Dermis microvascular lymphatic vessel endothelial cell (primary cell): ENCODE measurements around the gene EML6. TPM values are rescaled to one million over a fixed set of nuclear protein-coding genes. Genes with fewer than 3 reads are reported as not detected.
A peak's percentile ranks its signal among the peaks of the same experiment; 100 is the strongest.

Source experiments
- DNase-seq, 2 donors: peaks; one replicate each; pipeline versions ENCODE4 v3.0.0 to v3.0.0-alpha.2; 2010; ENCODE audit warnings: low read depth in 2 of 2
- total RNA-seq: library from RNA; depleted of rRNA; stranded (reverse); fragments of >200 nt; gene quantifications from 2 replicates; pipeline ENCODE4 v1.2.1, GENCODE V29; 2014

Gene EML6
- total RNA-seq, 1 donor from 2014 or later: 0.77 TPM

GRCh38 chr2:54706622-54707021 lies 16.8 kb upstream of the EML6 start:
- no peak for DNase-seq

GRCh38 chr2:54708584-54709335 lies 14.7 kb upstream of the EML6 start:
- DNase-seq: peak in 1 of 2 donors; percentile 28

- peak in 1 of 2 donors; percentile 18 for DNase-seq
Measured at GRCh38 chr2:54709336-54709809, 14.1 kb upstream of the EML6 start.

- no peak for DNase-seq
Measured at GRCh38 chr2:54710216-54710615, 13.2 kb upstream of the EML6 start.

GRCh38 chr2:54712516-54712915 lies 10.9 kb upstream of the EML6 start:
- DNase-seq: no peak

- no peak for DNase-seq
Measured at GRCh38 chr2:54714996-54715395, 8.5 kb upstream of the EML6 start.

GRCh38 chr2:54716375-54716774 lies 7.1 kb upstream of the EML6 start:
- no peak for DNase-seq

- no peak for DNase-seq
Measured at GRCh38 chr2:54720563-54720962, 2.9 kb upstream of the EML6 start.

GRCh38 chr2:54722641-54723040 lies 821 bp upstream of the EML6 start:
- DNase-seq: no peak

- DNase-seq: peak in 1 of 2 donors; percentile 33
Measured at GRCh38 chr2:54723996-54724559, 616 bp downstream of the EML6 start.

GRCh38 chr2:54724560-54725342 lies 1.3 kb downstream of the EML6 start:
- DNase-seq: peak in 1 of 2 donors; percentile 28

- no peak for DNase-seq
Measured at GRCh38 chr2:54725343-54726099, 2.1 kb downstream of the EML6 start.

- no peak for DNase-seq
Measured at GRCh38 chr2:54726431-54726830, 3.0 kb downstream of the EML6 start.

GRCh38 chr2:54726940-54727339 lies 3.5 kb downstream of the EML6 start:
- DNase-seq: no peak

GRCh38 chr2:54728669-54729120 lies 5.2 kb downstream of the EML6 start:
- peak in 1 of 2 donors; percentile 64 for DNase-seq

- no peak for DNase-seq
Measured at GRCh38 chr2:54735636-54736035, 12.2 kb downstream of the EML6 start.

- no peak for DNase-seq
Measured at GRCh38 chr2:54738281-54738680, 14.8 kb downstream of the EML6 start.

- no peak for DNase-seq
Measured at GRCh38 chr2:54740333-54740732, 16.9 kb downstream of the EML6 start.

GRCh38 chr2:54741250-54741649 lies 17.8 kb downstream of the EML6 start:
- DNase-seq: no peak

- no peak for DNase-seq
Measured at GRCh38 chr2:54750040-54750439, 26.6 kb downstream of the EML6 start.

- no peak for DNase-seq
Measured at GRCh38 chr2:54752439-54752838, 29.0 kb downstream of the EML6 start.
